ENCODE measurements around the gene LSM5.

- TF ChIP-seq CTCF (conservative IDR thresholded peaks at IDR 0.05) (no peak), ZFX (IDR thresholded peaks at IDR 0.05) (no peak)
These were observed 9.0 kb downstream of the LSM5 start for GRCh38 chr7:32481176-32481575.

All from C4-2B (cell line).